Endothelial cell of umbilical vein (primary cell): ENCODE measurements around the gene C1orf52. TPM values are rescaled to one million over a fixed set of nuclear protein-coding genes. Genes with fewer than 3 reads are reported as not detected.

ENCODE experiments used
- BruUV-seq: library from RNA; stranded (reverse); fragments of 400-500 nt; replicated peaks from 2 replicates; lab custom pipeline; 2021; lab: Mats Ljungman, UMichigan
- CTCF ChIA-PET: fragments of 300-600, 350-600 bp; sonication (Branson Sonifier 250); formaldehyde crosslinking; loops from one replicate; lab custom pipeline; 2021; ENCODE audit warnings: antibody characterized with exemption, inconsistent platforms; lab: Charles Lee
- POLR2A ChIA-PET: fragments of 300-600, 350-600 bp; sonication (Branson Sonifier 250); formaldehyde crosslinking; loops from one replicate; lab custom pipeline; 2021; ENCODE audit warnings: antibody characterized with exemption, inconsistent platforms; lab: Charles Lee
- DNase-seq: peaks from one replicate; pipeline ENCODE4 v3.0.0-alpha.2; 2011; ENCODE audit warnings: low read depth, low spot score
- FAIRE-seq: peaks from 2 replicates; lab custom pipeline; 2011; peaks lifted over from hg19 to GRCh38; lab: Jason Lieb, UNC
- H2AFZ ChIP-seq: 2 replicates; pipeline ENCODE4 v1.6.0; 2012; ENCODE audit warnings: low read depth, low read length, control low read depth, inconsistent platforms
- H3K27ac ChIP-seq: 2 replicates; pipeline ENCODE4 v1.5.1; 2011; ENCODE audit warnings: low read depth, mild to moderate bottlenecking, control low read depth, low read length, moderate library complexity; ENCODE audit not compliant: insufficient read depth
- H3K27me3 ChIP-seq, 2 experiments: 2 replicates each; pipeline versions ENCODE4 v1.6.0 to v1.6.1; 2011; ENCODE audit warnings: low read length in 2 of 2, mixed read lengths in 1 of 2; ENCODE audit not compliant: control insufficient read depth in 2 of 2, insufficient read depth in 2 of 2
- H3K36me3 ChIP-seq, 2 experiments: 2 replicates in 1 of 2; 3 replicates in 1 of 2; pipeline ENCODE4 v1.5.1; 2011; ENCODE audit warnings: low read length in 2 of 2, mild to moderate bottlenecking in 1 of 2, moderate library complexity in 1 of 2; ENCODE audit not compliant: control insufficient read depth in 2 of 2, insufficient read depth in 2 of 2; ENCODE audit errors: extremely low read depth in 1 of 2
- H3K4me1 ChIP-seq: 3 replicates; pipeline ENCODE4 v1.5.1; 2011; ENCODE audit warnings: mild to moderate bottlenecking, low read length; ENCODE audit not compliant: control insufficient read depth, insufficient read depth; ENCODE audit errors: extremely low read depth
- H3K4me2 ChIP-seq: 2 replicates; pipeline ENCODE4 v1.6.1; 2011; ENCODE audit warnings: low read length, control low read depth, mixed read lengths; ENCODE audit not compliant: insufficient read depth
- H3K4me3 ChIP-seq, 3 experiments: fragments of 200-600 bp in 1 of 3; sonication (generic), shearing (Covaris generic) in 1 of 3; replicated peaks in 1 of 3; 2 replicates each; pipeline ENCODE4 v1.5.1; 2011 to 2016; ENCODE audit warnings: control low read depth in 3 of 3, low read length in 3 of 3, mild to moderate bottlenecking in 2 of 3, inconsistent platforms in 1 of 3, low read depth in 1 of 3, moderate library complexity in 1 of 3; ENCODE audit not compliant: insufficient read depth in 1 of 3
- H3K79me2 ChIP-seq: 2 replicates; pipeline ENCODE4 v1.6.0; 2012; ENCODE audit warnings: low read length, inconsistent platforms; ENCODE audit not compliant: control insufficient read depth, insufficient read depth
- H3K9ac ChIP-seq: replicated peaks from 2 replicates; pipeline ENCODE3; 2011; ENCODE audit warnings: low read length, control low read depth; ENCODE audit not compliant: insufficient read depth; ENCODE audit errors: extremely low read depth
- H3K9me1 ChIP-seq: replicated peaks from 3 replicates; pipeline ENCODE4 v1.6.0; 2011; ENCODE audit warnings: mild to moderate bottlenecking, low read length; ENCODE audit not compliant: control insufficient read depth, insufficient read depth; ENCODE audit errors: extremely low read depth
- H3K9me3 ChIP-seq: replicated peaks from 2 replicates; pipeline ENCODE4 v1.5.1; 2012; ENCODE audit warnings: low read length, inconsistent platforms; ENCODE audit not compliant: control insufficient read depth, insufficient read depth
- H4K20me1 ChIP-seq: replicated peaks from 2 replicates; pipeline ENCODE3; 2011; ENCODE audit warnings: mild to moderate bottlenecking, low read length; ENCODE audit not compliant: control insufficient read depth, insufficient read depth; ENCODE audit errors: extremely low read depth
- EZH2 ChIP-seq: IDR thresholded peaks from 2 replicates; pipeline ENCODE4 v1.6.1; 2012; ENCODE audit warnings: borderline replicate concordance, low read depth, mild to moderate bottlenecking, moderate library complexity, low read length, inconsistent platforms; ENCODE audit not compliant: severe bottlenecking
- FOS ChIP-seq: IDR thresholded peaks from 2 replicates; pipeline ENCODE4 v1.6.1; 2011; ENCODE audit warnings: mild to moderate bottlenecking, low read length, moderate library complexity, borderline replicate concordance; ENCODE audit not compliant: insufficient read depth
- GATA2 ChIP-seq: IDR thresholded peaks from 2 replicates; pipeline ENCODE4 v1.7.0; 2011; ENCODE audit warnings: low read depth, mild to moderate bottlenecking, moderate library complexity, mixed read lengths, low read length; ENCODE audit not compliant: insufficient read length, insufficient read depth
- JUN ChIP-seq: IDR thresholded peaks from 2 replicates; pipeline ENCODE4 v1.6.1; 2011; ENCODE audit warnings: borderline replicate concordance, low read depth; ENCODE audit not compliant: insufficient read length, insufficient read depth
- MYC ChIP-seq: IDR thresholded peaks from one replicate; pipeline ENCODE4 v1.6.1; 2011; ENCODE audit warnings: mild to moderate bottlenecking, low read depth, low read length
- POLR2A ChIP-seq: IDR thresholded peaks from 2 replicates; pipeline ENCODE4 v1.6.1; 2012; ENCODE audit warnings: low read depth, mild to moderate bottlenecking, control low read depth, low read length
- POLR2AphosphoS5 ChIP-seq: IDR thresholded peaks from 2 replicates; pipeline ENCODE4 v1.6.1; 2012; ENCODE audit warnings: low read depth, mild to moderate bottlenecking, control low read depth, low read length, moderate library complexity; ENCODE audit not compliant: insufficient read depth
- dilution Hi-C: fragments of 300-500 bp; cut with MboI; formaldehyde crosslinking; loops from one replicate; pipeline ENCODE4 v1.15.0; 2019; ENCODE audit warnings: low sequenced_read_pairs; ENCODE audit not compliant: extremely low pct_ligation_motif_present
- intact Hi-C: fragments of 100-400 bp; cut with micrococcal nuclease; formaldehyde crosslinking; loops from one replicate; pipeline ENCODE4 v1.10.0; 2022
- polyA plus RNA-seq, 4 experiments: library from polyadenylated mRNA; depleted of rRNA in 3 of 4; stranded (reverse) in 3 of 4; unstranded in 1 of 4; fragments of >200 nt; gene quantifications; 2 replicates each; pipeline versions ENCODE4 v1.2.1 to v1.2.3, GENCODE V29; 2011 to 2012; ENCODE audit warnings: missing spikeins in 1 of 4
- total RNA-seq: library from RNA; stranded (reverse); gene quantifications from 2 replicates; pipeline ENCODE4 v1.2.3, GENCODE V29; 2021
- TF ChIP-seq, protein P1 (sequence below): IDR thresholded peaks from 2 replicates; pipeline ENCODE4 v1.6.1; 2011; ENCODE audit not compliant: insufficient read depth, insufficient read length
- TF ChIP-seq, protein P2 (sequence below), 2 donors: IDR thresholded peaks; 1 replicate in 1 of 2; 2 replicates in 1 of 2; pipeline ENCODE4 v1.5.1; 2011; ENCODE audit warnings: low read length in 2 of 2, mild to moderate bottlenecking in 2 of 2, moderate library complexity in 2 of 2, control low read depth in 1 of 2, inconsistent platforms in 1 of 2, low read depth in 1 of 2; ENCODE audit not compliant: insufficient read depth in 1 of 2; ENCODE audit errors: extremely low read depth in 1 of 2

C1orf52 gene
- total and polyA plus RNA-seq, 2 donors (not counting 3 experiments of a cell fraction or from before 2014, with no cell fraction given): 22.7 to 26.7 TPM

DNA sequence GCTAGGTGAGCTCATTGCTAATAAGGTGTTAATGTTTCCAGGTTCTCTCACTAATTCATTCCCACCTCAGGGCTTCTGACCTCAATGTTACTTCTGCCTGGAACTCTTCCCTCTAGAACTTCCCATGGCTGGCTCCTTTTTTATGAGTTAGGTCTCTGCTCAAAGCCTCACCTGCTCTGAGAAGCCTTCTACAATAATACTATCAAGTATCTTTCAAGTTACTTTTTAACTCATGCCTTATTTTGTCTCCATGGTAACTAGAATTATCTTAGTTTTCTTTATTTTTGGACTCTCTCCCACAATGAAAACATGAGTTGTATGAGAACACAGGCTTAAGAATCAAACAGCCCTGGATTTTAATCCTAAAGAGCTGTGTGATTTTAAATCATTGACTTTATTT is 3.5 kb upstream of the C1orf52 start:
- H3K79me2 ChIP-seq: peaks cover 26% of the 10 kb centered on the region
- FAIRE-seq: no peak
- H4K20me1 ChIP-seq: peaks cover 2% of the 10 kb centered on the region
- dilution Hi-C loops: no loop called here
- TF ChIP-seq, protein P1, sequence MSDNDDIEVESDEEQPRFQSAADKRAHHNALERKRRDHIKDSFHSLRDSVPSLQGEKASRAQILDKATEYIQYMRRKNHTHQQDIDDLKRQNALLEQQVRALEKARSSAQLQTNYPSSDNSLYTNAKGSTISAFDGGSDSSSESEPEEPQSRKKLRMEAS: no peak
- no peak for TF ChIP-seq JUN
- no peak for TF ChIP-seq POLR2AphosphoS5
- TF ChIP-seq FOS: no peak
- TF ChIP-seq POLR2A: no peak
- no peak for TF ChIP-seq GATA2
- no peak for TF ChIP-seq MYC
- TF ChIP-seq, protein P2, sequence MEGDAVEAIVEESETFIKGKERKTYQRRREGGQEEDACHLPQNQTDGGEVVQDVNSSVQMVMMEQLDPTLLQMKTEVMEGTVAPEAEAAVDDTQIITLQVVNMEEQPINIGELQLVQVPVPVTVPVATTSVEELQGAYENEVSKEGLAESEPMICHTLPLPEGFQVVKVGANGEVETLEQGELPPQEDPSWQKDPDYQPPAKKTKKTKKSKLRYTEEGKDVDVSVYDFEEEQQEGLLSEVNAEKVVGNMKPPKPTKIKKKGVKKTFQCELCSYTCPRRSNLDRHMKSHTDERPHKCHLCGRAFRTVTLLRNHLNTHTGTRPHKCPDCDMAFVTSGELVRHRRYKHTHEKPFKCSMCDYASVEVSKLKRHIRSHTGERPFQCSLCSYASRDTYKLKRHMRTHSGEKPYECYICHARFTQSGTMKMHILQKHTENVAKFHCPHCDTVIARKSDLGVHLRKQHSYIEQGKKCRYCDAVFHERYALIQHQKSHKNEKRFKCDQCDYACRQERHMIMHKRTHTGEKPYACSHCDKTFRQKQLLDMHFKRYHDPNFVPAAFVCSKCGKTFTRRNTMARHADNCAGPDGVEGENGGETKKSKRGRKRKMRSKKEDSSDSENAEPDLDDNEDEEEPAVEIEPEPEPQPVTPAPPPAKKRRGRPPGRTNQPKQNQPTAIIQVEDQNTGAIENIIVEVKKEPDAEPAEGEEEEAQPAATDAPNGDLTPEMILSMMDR (IDR thresholded peaks at IDR 0.05; ENCODE audit: extremely low read depth in 1 of 2, insufficient read depth in 1 of 2, low read depth in 1 of 2, low read length in 2 of 2): no peak
- no peak for TF ChIP-seq EZH2
- H3K4me2 ChIP-seq: no peak overlapping the region
- peaks cover 9 to 25% of the 10 kb centered on the region in 2 experiments for H3K36me3 ChIP-seq
- no TSS peak for BruUV-seq
- CTCF ChIA-PET: interaction anchor here (1.1 to 12.8 kb wide), 3 partner anchors 8 to 320 kb away, joined by 3 to 520 read pairs (median 4); no protein-coding TSS in a partner anchor
- no peaks in the 10 kb centered on the region for H3K27me3 ChIP-seq
- no peak for DNase-seq
- no peak overlapping the region for H3K27ac ChIP-seq
- no peak overlapping the region for H2AFZ ChIP-seq
- no peaks in the 10 kb centered on the region for H3K9me1 ChIP-seq
- H3K9me3 ChIP-seq: no peaks in the 10 kb centered on the region
- POLR2A ChIA-PET: no interaction called here
- no peak overlapping the region for H3K9ac ChIP-seq
- intact Hi-C loops: loop anchor here (5.0 kb wide), 1 partner anchor 429 kb away; no protein-coding TSS in a partner anchor
- no peak overlapping the region for H3K4me3 ChIP-seq
- H3K4me1 ChIP-seq: peaks cover 20% of the 10 kb centered on the region
